Prostate gland (tissue), 2 donors: ENCODE measurements around the gene RNF43. TPM values are rescaled to one million over a fixed set of nuclear protein-coding genes. Genes with fewer than 3 reads are reported as not detected.

ENCODE experiments used
- DNase-seq: peaks from one replicate; pipeline ENCODE4 v3.0.0-alpha.2; 2019; ENCODE audit warnings: low spot score
- H3K27ac ChIP-seq, 2 donors: fragments of 200-600 bp; sonication (generic); 2 replicates each; pipeline ENCODE4 v1.5.1; 2017 to 2019
- H3K27me3 ChIP-seq: fragments of 200-600 bp; sonication (generic); replicated peaks from 2 replicates; pipeline ENCODE4 v1.5.1; 2019; ENCODE audit not compliant: insufficient read depth
- H3K36me3 ChIP-seq, 2 donors: fragments of 200-600 bp; sonication (generic); 1 replicate in 1 of 2; 2 replicates in 1 of 2; pipeline versions ENCODE4 v1.5.1 to v1.8.1; 2017 to 2019
- H3K4me1 ChIP-seq: fragments of 200-600 bp; sonication (generic); replicated peaks from 2 replicates; pipeline ENCODE4 v1.5.1; 2019
- H3K4me3 ChIP-seq, 2 donors: fragments of 200-600 bp; sonication (generic); 2 replicates each; pipeline ENCODE4 v1.5.1; 2017 to 2019
- H3K9me3 ChIP-seq: fragments of 200-600 bp; sonication (generic); 2 replicates; pipeline ENCODE4 v1.5.1; 2017
- CTCF ChIP-seq, 4 experiments: fragments of 200-600 bp in 2 of 4; fragments of 450-650 bp in 2 of 4; sonication (generic) in 2 of 4; IDR thresholded peaks; 1 replicate in 3 of 4; 2 replicates in 1 of 4; pipeline ENCODE4 v1.5.1; 2016 to 2019; ENCODE audit warnings: antibody characterized with exemption in 4 of 4, mild to moderate bottlenecking in 2 of 4, moderate library complexity in 2 of 4
- POLR2A ChIP-seq: fragments of 450-650 bp; IDR thresholded peaks from one replicate; pipeline ENCODE4 v1.6.1; 2016; ENCODE audit warnings: antibody characterized with exemption, mild to moderate bottlenecking
- POLR2AphosphoS5 ChIP-seq: sonication (generic); formaldehyde crosslinking; IDR thresholded peaks from one replicate; pipeline ENCODE4 v1.6.1; 2017; ENCODE audit warnings: antibody characterized with exemption
- WGBS: methylation state at CpG from one replicate; pipeline ENCODE4 v1.1.5; 2018; 5-methylcytosine and 5-hydroxymethylcytosine counted together
- intact Hi-C: fragments of 100-400 bp; cut with DNase I; formaldehyde crosslinking; loops from one replicate; pipeline ENCODE4 v1.14.2; 2022
- total RNA-seq, 2 donors: library from RNA; depleted of rRNA; stranded (reverse); fragments of >200 nt; gene quantifications; one replicate each; pipeline ENCODE4 v1.1.0, GENCODE V29; 2016

Gene RNF43
- total RNA-seq, 2 donors from 2014 or later: 29.3 to 31.9 TPM

GRCh38 chr17:58446086-58446485 is 28.8 kb upstream of the RNF43 start:
- no peaks in the 10 kb centered on the region for H3K4me1 ChIP-seq
- intact Hi-C loops: no loop called here
- no peak for TF ChIP-seq POLR2A
- no peak for TF ChIP-seq POLR2AphosphoS5
- no peak overlapping the region for H3K4me3 ChIP-seq
- 89% methylated on average over 6 of the region's 6 CpGs for WGBS
- H3K9me3 ChIP-seq: no peaks in the 10 kb centered on the region
- no peak for DNase-seq
- no peaks in the 10 kb centered on the region for H3K27me3 ChIP-seq
- H3K27ac ChIP-seq: no peak overlapping the region
- H3K36me3 ChIP-seq: no peaks in the 10 kb centered on the region

- TF ChIP-seq CTCF (IDR thresholded peaks at IDR 0.05) (no peak), POLR2A (no peak), POLR2AphosphoS5 (no peak)
- Histone ChIP-seq H3K4me1 (no peaks in the 10 kb centered on the region), H3K9me3 (no peaks in the 10 kb centered on the region), H3K4me3 (no peak overlapping the region), H3K36me3 (no peaks in the 10 kb centered on the region), H3K27ac (no peak overlapping the region), H3K27me3 (no peaks in the 10 kb centered on the region)
- WGBS: 76% methylated on average over 5 of the region's 5 CpGs
- DNase-seq: no peak
- intact Hi-C loops: no loop called here
These were observed 19.5 kb upstream of the RNF43 start for GRCh38 chr17:58436805-58437239.

GRCh38 chr17:58436245-58436644 is 18.9 kb upstream of the RNF43 start:
- H3K4me1 ChIP-seq: no peaks in the 10 kb centered on the region
- DNase-seq: no peak
- H3K27ac ChIP-seq: no peak overlapping the region
- H3K4me3 ChIP-seq: no peak overlapping the region
- H3K9me3 ChIP-seq: no peaks in the 10 kb centered on the region
- H3K27me3 ChIP-seq: no peaks in the 10 kb centered on the region
- H3K36me3 ChIP-seq: no peaks in the 10 kb centered on the region
- TF ChIP-seq CTCF (IDR thresholded peaks at IDR 0.05) (no peak), POLR2AphosphoS5 (no peak), POLR2A (no peak)
- intact Hi-C loops: no loop called here

- H3K27me3 ChIP-seq: no peaks in the 10 kb centered on the region
- intact Hi-C loops: no loop called here
- 84% methylated on average over 7 of the region's 7 CpGs for WGBS
- no peaks in the 10 kb centered on the region for H3K36me3 ChIP-seq
- no peak overlapping the region for H3K4me3 ChIP-seq
- H3K4me1 ChIP-seq: no peaks in the 10 kb centered on the region
- H3K27ac ChIP-seq: no peak overlapping the region
- H3K9me3 ChIP-seq: no peaks in the 10 kb centered on the region
- DNase-seq: no peak
- TF ChIP-seq POLR2A (no peak), CTCF (IDR thresholded peaks at IDR 0.05) (no peak), POLR2AphosphoS5 (no peak)
These were observed 15.7 kb upstream of the RNF43 start for GRCh38 chr17:58432806-58433573.

DNA sequence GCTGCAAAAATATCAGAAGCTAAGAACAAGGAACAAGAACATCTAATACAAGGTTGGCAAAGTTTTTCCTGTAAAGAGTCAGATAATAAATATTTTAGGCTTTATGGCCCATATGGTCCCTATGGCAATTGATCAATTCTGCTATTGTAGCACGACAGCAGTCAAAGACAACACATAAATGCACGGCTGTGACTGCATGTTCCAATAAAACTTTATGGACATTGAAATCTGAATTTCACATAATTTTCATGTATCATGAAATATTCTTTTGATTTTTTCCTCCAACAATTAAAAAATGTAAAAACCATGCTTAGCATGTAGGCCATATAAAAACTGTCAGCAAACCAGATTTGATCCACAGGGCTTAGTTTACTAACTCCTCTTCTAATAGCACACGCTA is 10.5 kb upstream of the RNF43 start:
- intact Hi-C loops: no loop called here
- no peaks in the 10 kb centered on the region for H3K36me3 ChIP-seq
- no peaks in the 10 kb centered on the region for H3K4me1 ChIP-seq
- TF ChIP-seq CTCF (IDR thresholded peaks at IDR 0.05) (no peak), POLR2AphosphoS5 (no peak), POLR2A (no peak)
- no peak overlapping the region for H3K4me3 ChIP-seq
- DNase-seq: no peak
- H3K9me3 ChIP-seq: no peaks in the 10 kb centered on the region
- no peak overlapping the region for H3K27ac ChIP-seq
- H3K27me3 ChIP-seq: no peaks in the 10 kb centered on the region
- 77% methylated on average over 3 of the region's 3 CpGs for WGBS
